B cell (primary cell): ENCODE measurements around the gene PSMA6.

Experiments
- EZH2 ChIP-seq: IDR thresholded peaks from 2 replicates; pipeline ENCODE4 v1.6.1; 2012; ENCODE audit warnings: borderline replicate concordance, low read depth, mild to moderate bottlenecking, moderate library complexity, low read length; ENCODE audit not compliant: insufficient read depth, poor library complexity, severe bottlenecking
- TF ChIP-seq, protein P1 (sequence below): fragments of 200-600 bp; IDR thresholded peaks from one replicate; pipeline ENCODE4 v1.8.0; 2022; ENCODE audit warnings: antibody characterized with exemption, mild to moderate bottlenecking

DNA sequence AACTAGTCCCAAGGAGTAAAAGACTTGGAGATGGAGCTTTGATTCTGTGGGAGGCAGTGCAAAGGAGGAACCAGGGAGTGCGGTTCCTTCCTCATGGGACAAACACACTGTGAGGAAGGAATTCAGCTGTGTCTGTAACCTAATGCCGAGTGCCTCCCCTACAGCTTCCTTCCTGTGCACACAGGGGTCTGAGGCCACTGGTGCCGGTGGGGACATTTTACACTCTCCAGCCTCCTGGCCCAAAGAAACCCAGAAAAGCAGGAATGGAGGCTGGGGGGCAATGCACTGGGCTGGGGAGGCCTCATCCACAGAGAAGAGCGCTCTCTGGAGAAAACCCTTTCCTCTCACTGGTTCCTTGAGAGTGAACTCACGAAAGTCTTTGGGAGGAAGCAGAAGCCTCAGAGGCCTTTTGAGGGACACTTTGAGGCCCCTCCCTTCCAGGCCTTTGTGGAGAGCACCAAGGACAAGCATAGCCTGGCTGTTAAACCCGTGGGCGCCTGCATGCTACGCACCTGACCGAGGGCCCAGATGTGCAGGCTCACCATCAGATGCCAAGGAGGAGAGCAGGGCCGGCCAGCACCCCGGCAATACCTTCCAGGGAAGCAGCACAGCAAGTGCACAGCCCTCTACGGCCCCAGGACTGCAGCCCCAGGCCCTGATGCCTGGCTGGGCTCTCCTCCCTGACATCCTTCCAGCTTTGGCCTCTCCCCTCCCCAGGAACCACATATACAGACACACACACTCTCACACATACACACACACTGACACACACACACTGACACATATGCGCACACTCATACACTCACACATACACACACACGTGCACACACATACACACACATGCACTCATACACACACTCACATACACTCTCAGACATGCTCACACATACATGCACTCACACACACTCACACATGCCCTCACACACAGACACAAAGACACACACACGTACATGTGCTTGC is 60.4 kb downstream of the PSMA6 start:
- TF ChIP-seq, protein P1, sequence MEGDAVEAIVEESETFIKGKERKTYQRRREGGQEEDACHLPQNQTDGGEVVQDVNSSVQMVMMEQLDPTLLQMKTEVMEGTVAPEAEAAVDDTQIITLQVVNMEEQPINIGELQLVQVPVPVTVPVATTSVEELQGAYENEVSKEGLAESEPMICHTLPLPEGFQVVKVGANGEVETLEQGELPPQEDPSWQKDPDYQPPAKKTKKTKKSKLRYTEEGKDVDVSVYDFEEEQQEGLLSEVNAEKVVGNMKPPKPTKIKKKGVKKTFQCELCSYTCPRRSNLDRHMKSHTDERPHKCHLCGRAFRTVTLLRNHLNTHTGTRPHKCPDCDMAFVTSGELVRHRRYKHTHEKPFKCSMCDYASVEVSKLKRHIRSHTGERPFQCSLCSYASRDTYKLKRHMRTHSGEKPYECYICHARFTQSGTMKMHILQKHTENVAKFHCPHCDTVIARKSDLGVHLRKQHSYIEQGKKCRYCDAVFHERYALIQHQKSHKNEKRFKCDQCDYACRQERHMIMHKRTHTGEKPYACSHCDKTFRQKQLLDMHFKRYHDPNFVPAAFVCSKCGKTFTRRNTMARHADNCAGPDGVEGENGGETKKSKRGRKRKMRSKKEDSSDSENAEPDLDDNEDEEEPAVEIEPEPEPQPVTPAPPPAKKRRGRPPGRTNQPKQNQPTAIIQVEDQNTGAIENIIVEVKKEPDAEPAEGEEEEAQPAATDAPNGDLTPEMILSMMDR = no peak
- TF ChIP-seq EZH2 = no peak
